Epithelial cell of esophagus (primary cell): ENCODE data around the gene TMEM217.

Experiments used
- DNase-seq: peaks from one replicate; pipeline ENCODE4 v3.0.0; 2010; ENCODE audit warnings: low read depth
- H3K4me3 ChIP-seq: 2 replicates; pipeline ENCODE4 v1.5.1; 2011; ENCODE audit warnings: mild to moderate bottlenecking, low read length, control low read depth
- CTCF ChIP-seq: IDR thresholded peaks from 2 replicates; pipeline ENCODE4 v1.5.1; 2011; ENCODE audit warnings: low read depth, mild to moderate bottlenecking, low read length, control low read depth, inconsistent platforms; ENCODE audit not compliant: insufficient read depth; ENCODE audit errors: missing control alignments

The TMEM217 gene

GRCh38 chr6:37259191-37259590 is 1.2 kb upstream of the TMEM217 start:
- TF ChIP-seq CTCF: no peak
- peak; percentile 47 for DNase-seq
- H3K4me3 ChIP-seq: peak overlapping the region; percentile 70

- no peak for DNase-seq
- peak overlapping the region; percentile 70 for H3K4me3 ChIP-seq
- no peak for TF ChIP-seq CTCF
Measured at GRCh38 chr6:37258405-37259105, 611 bp upstream of the TMEM217 start.

DNA sequence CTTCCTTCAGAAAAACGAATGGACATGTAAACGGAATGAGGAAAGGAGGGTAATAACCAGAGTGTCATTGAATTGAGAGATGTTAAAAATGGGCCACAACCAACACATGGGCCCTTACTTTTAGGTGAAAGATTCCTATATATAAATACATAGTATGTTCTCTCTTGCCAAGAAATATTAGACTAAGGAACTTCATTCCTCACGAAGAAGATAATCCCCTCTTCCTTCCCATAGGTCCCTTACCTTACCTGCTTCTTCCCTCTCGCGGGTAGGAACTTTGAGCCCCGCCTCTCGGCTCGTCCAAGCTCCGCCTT is 667 bp downstream of the TMEM217 start:
- DNase-seq: no peak
- TF ChIP-seq CTCF: no peak
- peak overlapping the region; percentile 70 for H3K4me3 ChIP-seq

- H3K4me3 ChIP-seq: peak overlapping the region; percentile 70
- TF ChIP-seq CTCF: no peak
- peak; percentile 88 for DNase-seq
Measured at GRCh38 chr6:37256692-37257319, 1.1 kb downstream of the TMEM217 start.

DNA sequence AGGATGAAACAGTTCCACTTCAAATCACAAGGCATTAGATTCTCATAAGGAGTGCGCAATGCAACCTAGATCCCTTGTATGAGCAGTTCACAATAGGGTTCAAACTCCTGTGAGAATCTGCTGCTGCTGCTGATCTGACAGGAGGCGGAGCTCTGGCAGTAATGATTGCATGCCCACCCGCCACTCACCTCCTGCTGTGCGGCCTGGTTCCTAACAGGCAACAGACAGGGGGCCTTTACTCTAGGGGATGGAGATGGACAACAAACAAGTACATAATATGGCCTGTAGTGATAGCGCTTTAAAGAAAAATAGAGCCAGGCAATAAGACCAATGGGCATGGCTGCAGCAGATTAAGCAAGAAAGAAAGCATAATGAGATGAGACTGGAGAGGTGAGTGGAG is 3.1 kb downstream of the TMEM217 start:
- no peak for DNase-seq
- H3K4me3 ChIP-seq: no peak overlapping the region
- TF ChIP-seq CTCF: no peak

GRCh38 chr6:37253486-37254007 is 4.4 kb downstream of the TMEM217 start:
- no peak for TF ChIP-seq CTCF
- no peak overlapping the region for H3K4me3 ChIP-seq
- no peak for DNase-seq
